CD4-positive, alpha-beta T cell treated with Interleukin-17A for 4 hours (primary cell): ENCODE data around the gene NDUFA5.
"Not testable (repeated sequence)": the region's sequence is repeated elsewhere in the genome, so short reads cannot be mapped to it uniquely, and the experiment has no call there.

Experiments used
- DNase-seq: peaks from one replicate; pipeline ENCODE4 v3.0.0-alpha.2; 2020; ENCODE audit warnings: mixed read lengths

The NDUFA5 gene

GRCh38 chr7:123555484-123555883, 2.1 kb downstream of the NDUFA5 start:
- no peak for DNase-seq

GRCh38 chr7:123553159-123553558, 4.5 kb downstream of the NDUFA5 start:
- DNase-seq = no peak

- no peak for DNase-seq
These were observed 5.0 kb downstream of the NDUFA5 start for GRCh38 chr7:123552641-123553040.

GRCh38 chr7:123552134-123552533, 5.5 kb downstream of the NDUFA5 start:
- DNase-seq = not testable (repeated sequence)

- DNase-seq = no peak
These were observed 9.2 kb downstream of the NDUFA5 start for GRCh38 chr7:123548406-123548805.

- no peak for DNase-seq
These were observed 17.7 kb downstream of the NDUFA5 start for GRCh38 chr7:123539871-123540270.

GRCh38 chr7:123538897-123539296, 18.7 kb downstream of the NDUFA5 start:
- no peak for DNase-seq

- DNase-seq = no peak
These were observed 19.4 kb downstream of the NDUFA5 start for GRCh38 chr7:123538189-123538714.

GRCh38 chr7:123537026-123537642, 20.5 kb downstream of the NDUFA5 start:
- DNase-seq = no peak

- DNase-seq = peak; percentile 3
These were observed 22.1 kb downstream of the NDUFA5 start for GRCh38 chr7:123535517-123535916.

- peak; percentile 99 for DNase-seq
These were observed 23.0 kb downstream of the NDUFA5 start, which contains the start of gene IQUB for GRCh38 chr7:123534383-123535260. Gene IQUB, minus strand, starts transcription at chr7:123534595. Its CDS starts 22,255 bp downstream, at chr7:123512340.

- no peak for DNase-seq
These were observed 23.7 kb downstream of the NDUFA5 start for GRCh38 chr7:123533929-123534382.

GRCh38 chr7:123533553-123533917, 24.1 kb downstream of the NDUFA5 start:
- DNase-seq = no peak

GRCh38 chr7:123532788-123533552, 24.6 kb downstream of the NDUFA5 start:
- DNase-seq = peak; percentile 39

GRCh38 chr7:123532343-123532742, 25.3 kb downstream of the NDUFA5 start:
- DNase-seq = not testable (repeated sequence)

- DNase-seq = not testable (repeated sequence)
These were observed 27.5 kb downstream of the NDUFA5 start for GRCh38 chr7:123530035-123530591.

GRCh38 chr7:123528265-123528664, 29.4 kb downstream of the NDUFA5 start:
- DNase-seq = no peak

- DNase-seq = not testable (repeated sequence)
These were observed 29.8 kb downstream of the NDUFA5 start for GRCh38 chr7:123527712-123528225.

GRCh38 chr7:123526533-123526932, 31.1 kb downstream of the NDUFA5 start:
- DNase-seq = not testable (repeated sequence)

- DNase-seq = no peak
These were observed 35.6 kb downstream of the NDUFA5 start for GRCh38 chr7:123522066-123522465.

GRCh38 chr7:123505221-123505620, 52.4 kb downstream of the NDUFA5 start:
- no peak for DNase-seq

GRCh38 chr7:123502201-123502600, 55.4 kb downstream of the NDUFA5 start:
- DNase-seq = no peak
